NCI-H1092 treated with DMSO at 0.1 percent for 48 hours (cell line): ENCODE measurements around the gene BAMBI.
"Not testable (repeated sequence)": the region's sequence is repeated elsewhere in the genome, so short reads cannot be mapped to it uniquely, and the experiment has no call there.

ENCODE experiments used
- DNase-seq: peaks from one replicate; lab custom pipeline; 2025; lab: John Stamatoyannopoulos, UW

Gene BAMBI, protein sequence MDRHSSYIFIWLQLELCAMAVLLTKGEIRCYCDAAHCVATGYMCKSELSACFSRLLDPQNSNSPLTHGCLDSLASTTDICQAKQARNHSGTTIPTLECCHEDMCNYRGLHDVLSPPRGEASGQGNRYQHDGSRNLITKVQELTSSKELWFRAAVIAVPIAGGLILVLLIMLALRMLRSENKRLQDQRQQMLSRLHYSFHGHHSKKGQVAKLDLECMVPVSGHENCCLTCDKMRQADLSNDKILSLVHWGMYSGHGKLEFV

GRCh38 chr10:28676968-28677887, at the start of gene BAMBI:
TSS of gene BAMBI (plus strand) at chr10:28677521. CDS start at chr10:28677898, 377 bp downstream.
- peak; percentile 83 for DNase-seq

DNA sequence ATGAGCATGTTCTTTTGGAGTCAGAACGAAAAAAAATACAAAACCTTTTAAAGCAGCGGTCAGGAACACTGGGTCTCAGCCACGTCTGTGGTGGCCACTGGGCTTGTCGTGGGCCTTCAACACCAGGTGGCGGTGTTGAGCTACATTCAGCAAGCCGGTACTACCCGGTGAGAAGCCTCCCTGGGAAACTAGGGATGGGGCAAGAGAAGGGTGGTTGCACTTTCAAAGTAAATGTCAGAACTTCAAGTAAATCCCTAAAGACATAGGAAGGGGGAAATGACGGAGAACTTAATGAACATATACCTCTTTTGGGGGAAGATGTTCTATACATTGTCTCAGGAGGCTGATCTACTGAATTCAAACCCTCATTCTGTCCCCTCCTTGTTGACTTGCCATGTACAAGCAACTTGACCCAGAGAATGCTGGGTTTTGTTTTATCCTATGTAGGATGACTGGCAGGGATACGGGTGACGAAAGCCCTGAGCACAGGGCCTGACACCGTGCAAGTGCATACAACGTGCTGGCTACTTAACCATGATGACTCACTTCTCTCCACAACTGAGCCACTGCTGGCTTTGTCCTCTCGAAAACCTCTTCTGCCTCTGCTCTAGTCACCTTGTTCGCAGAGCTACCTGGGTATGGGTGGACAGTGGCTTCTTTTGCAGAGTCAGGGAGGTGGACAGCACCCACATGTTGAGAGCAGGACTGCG, 49.0 kb upstream of the BAMBI start:
- DNase-seq, result peak; percentile 43

DNA sequence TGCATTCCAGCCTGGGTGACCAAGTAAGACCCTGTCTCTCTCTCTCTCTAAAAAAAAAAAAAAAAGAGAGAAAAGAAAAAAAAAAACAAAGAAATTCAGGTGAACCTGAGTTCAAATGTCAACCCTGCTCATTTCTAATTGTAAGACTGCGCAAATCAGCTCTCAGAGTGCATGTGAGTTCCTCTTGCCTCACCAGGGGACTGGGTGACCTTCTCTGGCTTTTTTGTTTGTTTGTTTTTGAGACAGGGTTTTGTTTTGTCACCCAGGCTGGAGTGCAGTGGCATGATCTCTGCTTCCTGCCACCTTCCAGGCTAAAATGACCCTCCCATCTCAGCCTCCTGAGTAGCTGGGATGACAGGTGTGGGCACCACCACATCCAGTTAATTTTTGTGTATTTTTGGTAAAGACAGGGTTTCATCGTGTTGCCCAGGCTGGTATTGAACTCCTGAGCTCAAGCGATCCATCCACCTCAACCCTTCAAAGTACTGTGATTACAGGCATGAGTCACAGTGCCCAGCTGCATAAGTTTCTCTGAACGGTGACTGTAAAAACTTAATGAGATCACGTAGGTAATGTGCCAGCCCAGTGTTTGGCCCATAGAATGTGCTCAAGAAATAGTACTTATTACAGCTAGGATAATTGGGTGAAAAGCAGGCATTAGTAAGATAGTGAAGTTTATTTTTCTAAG, 45.3 kb upstream of the BAMBI start:
- DNase-seq, result no peak

GRCh38 chr10:28632584-28632945, 44.8 kb upstream of the BAMBI start:
- DNase-seq, result no peak

- no peak for DNase-seq
Observed at GRCh38 chr10:28633750-28634149, 43.6 kb upstream of the BAMBI start.

DNA sequence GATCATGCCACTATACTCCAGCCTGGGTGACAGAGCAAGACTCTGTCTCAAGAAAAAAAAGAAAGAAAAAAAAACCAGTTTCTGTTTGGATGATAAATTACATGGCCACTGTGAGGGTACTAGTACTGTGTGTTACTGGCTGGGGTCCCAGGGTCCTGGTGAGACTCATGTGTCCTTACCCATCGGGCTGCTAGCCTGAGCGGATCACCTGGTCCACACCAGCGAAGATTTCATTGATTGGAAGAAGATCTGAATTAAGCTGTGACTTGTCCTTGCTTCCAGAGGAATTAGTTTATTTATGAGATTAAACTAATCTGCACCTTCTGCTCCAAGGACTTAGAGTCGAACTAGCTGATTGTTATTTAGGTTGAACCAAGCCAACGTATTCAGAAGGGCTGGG, 40.0 kb upstream of the BAMBI start:
- DNase-seq, result no peak

DNA sequence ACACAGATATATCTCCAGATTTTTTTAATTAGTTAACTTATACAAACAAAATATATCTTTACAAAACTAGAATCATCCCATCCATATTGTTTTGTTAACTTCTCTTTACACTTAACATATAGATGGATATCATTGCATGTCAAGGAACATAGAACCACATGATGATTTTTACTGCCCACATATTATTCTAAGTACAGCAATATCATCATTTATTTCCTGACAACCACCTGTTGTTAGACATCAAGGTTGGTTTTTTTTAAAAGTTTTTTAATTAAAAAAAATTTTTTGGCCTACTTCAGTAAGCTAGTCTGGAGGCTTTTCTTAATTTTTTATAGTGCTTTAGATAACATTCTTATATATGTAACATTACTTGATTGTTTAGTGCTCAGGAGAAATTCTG, 38.9 kb upstream of the BAMBI start:
- DNase-seq, result no peak

GRCh38 chr10:28640551-28640950, 36.8 kb upstream of the BAMBI start:
- no peak for DNase-seq

GRCh38 chr10:28644647-28645046, 32.7 kb upstream of the BAMBI start:
- no peak for DNase-seq

DNA sequence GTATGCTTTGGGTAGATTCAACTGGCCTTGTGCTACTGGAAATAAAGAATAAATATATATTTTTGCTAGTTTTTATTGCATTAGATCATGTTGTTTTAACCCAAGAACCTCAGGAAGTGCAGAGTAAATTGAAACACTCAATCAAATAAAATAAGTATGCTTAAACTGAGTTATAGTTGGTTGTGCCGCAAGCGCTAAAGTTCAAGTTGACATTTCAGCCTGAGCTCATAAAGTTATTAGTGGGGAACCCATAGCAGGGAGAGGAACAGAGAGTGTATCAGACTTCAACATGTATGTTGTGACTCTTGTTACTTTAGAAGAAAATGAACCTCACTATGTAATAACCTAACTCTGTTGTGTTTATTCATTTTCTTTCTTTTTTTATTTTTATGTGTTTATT, 25.2 kb upstream of the BAMBI start:
- no peak for DNase-seq

GRCh38 chr10:28652703-28653102, 24.6 kb upstream of the BAMBI start:
- DNase-seq, result no peak

DNA sequence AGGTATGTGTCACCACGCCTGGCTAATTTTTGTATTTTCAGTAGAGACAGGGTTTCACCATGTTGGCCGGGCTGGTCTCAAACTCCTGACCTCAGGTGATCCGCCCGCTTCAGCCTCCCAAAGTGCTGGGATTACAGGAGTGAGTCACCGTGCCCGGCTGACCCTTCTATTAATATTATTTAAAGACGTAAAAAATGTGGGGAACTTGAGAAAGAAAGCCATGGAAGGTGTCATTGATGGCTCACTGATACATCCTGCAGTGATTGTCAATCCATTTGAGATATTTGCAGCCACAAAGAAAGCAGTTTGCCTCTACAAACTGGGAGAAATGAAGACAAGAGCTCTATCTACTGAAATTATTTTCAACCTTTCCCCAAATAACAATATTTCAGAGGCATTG, 18.5 kb upstream of the BAMBI start:
- not testable (repeated sequence) for DNase-seq

DNA sequence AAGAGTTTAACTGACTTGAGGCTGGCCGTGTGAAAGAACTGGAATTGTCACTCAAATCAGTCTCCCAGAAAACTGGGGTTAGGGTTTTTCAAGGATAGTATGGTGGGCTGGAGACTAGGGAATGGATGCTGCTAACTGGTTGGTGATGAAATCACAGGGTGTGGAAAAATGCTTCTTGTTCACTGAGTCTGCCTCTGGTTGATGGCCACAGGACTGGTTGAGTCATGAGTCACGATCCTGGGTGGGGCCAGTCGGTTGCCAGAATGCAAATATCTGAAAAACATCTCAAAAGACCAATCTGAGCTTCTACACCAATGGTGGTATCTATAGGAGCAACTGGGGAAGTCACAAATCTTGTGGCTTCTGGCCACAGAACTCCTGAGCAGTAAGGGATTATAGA, 16.3 kb upstream of the BAMBI start:
- no peak for DNase-seq

DNA sequence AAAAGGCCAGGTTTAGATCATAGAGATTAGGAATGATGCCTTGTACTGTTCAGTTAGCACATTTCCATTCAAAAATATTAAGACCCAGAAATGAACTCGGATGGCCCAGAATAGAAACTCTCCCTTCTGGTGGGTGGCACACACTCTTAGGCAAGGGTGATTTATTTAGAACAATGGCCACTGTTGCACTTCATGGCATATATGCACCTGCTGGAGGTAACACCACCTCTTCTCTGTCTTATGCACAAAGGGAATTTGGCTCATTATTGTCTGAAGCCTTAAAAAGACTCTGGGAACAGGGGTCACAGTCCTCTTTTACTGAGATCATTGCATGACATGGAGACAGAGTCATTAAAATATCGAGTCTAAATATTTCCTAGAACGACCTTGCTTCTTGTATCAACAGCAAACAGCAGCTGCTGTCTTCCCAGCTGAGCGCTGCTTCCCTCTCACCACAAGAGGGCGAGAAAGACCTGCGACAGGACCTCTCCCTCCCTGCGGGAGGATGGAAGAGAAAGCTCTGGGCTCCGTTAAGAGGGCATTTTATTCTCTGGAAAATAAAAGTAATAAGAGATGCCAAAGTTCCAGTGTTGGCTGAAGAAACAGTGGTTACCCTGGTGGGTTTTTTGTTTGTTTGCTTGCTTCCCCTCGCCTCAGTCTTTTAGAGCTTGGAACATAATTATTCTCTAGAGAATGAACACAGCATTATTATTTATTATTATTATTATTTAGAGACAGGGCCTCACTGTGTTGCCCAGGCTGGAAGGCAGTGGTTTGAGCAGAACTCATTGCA, 13.5 kb upstream of the BAMBI start:
- peak; percentile 69 for DNase-seq

DNA sequence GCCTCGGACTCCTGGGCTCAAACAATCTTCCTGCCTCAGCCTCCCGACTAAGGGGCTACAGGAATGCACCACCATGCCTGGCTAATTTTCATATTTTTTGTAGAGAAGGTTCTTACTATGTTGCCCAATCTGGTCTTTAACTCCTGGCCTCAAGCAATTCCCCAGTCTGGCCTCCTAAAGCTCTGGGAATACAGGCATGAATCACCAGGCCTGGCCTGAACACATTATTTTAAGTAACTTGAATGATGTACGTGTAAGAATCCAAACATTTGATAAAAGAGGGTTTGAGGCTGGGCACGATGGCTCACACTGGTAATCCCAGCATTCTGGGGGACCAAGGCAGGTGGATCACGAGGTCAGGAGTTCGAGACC, 13.0 kb upstream of the BAMBI start:
- DNase-seq, result no peak

- DNase-seq, result no peak
Observed at GRCh38 chr10:28666751-28667467, 10.4 kb upstream of the BAMBI start.

DNA sequence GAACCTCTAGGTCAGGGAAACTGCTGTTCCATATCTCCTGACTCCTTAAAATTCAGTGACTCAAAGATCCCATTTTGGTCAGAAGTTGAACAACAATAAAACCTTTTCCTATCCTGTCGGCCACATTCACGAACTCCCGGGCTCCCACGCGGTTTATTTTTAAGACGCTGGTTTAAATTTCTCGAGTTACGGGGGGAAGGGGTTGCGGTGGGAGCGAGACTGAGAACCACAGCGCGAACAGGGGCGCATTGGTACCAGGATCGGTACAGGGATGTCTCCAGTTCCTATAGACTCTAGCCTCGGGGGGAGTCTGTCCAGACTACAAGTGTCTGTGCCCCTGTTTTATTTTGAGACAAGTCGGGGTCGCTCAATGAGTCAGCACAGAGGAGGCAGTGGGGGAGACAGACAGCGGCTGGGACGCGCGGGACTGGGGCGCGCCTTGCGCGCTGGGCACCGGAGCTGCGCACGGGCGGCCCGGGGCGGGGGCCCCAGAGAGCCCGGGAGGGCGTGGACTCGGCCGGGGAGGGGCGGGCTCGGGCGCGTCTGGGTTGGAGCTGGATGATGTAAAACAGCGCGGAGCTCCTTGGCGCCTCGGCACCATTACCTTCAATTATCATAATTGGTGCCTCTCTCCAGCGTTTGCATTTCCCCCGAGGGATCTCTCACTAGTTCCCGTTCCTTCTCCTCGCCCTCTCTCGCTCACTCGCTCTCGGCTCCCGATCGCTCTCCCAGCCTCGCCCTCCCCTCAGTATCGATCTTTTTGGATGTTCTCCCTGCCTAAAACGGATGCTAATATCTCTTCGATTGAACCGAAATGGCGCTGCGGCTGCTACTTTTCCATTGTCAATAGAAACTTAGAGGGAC, 8.7 kb upstream of the BAMBI start:
- peak; percentile 57 for DNase-seq

GRCh38 chr10:28669227-28670173, 7.8 kb upstream of the BAMBI start:
- DNase-seq, result no peak

DNA sequence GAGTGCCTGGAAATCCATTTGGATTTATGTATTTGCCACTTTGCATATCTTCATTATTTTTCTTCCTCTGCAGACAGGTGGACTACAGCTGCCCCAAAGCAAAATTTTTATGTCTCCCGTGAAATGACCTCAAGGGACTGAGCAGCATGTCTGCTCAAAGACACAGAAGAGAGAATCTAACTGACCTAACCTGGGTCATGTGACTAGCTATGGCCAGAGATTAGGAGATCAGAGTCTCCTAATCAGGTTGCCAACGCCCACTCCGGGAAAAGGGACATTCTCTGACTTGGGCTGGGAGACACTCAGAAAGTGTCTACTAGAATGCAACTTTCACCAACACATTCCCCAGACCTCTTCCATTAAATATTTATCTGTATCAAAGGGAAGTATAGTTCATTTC, 2.5 kb upstream of the BAMBI start:
- no peak for DNase-seq
